Testis (tissue), 2 donors: ENCODE results near the gene MEGF11.

Experiments used
- CTCF ChIP-seq, 3 experiments: fragments of 450-650 bp in 2 of 3; fragments of 200-600 bp in 1 of 3; sonication (generic) in 1 of 3; IDR thresholded peaks; one replicate each; pipeline ENCODE4 v1.5.1; 2016 to 2019; ENCODE audit warnings: antibody characterized with exemption in 3 of 3, mild to moderate bottlenecking in 2 of 3, moderate library complexity in 1 of 3
- POLR2A ChIP-seq: fragments of 450-650 bp; IDR thresholded peaks from one replicate; pipeline ENCODE4 v1.6.1; 2017; ENCODE audit warnings: antibody characterized with exemption, mild to moderate bottlenecking, moderate library complexity

- TF ChIP-seq POLR2A (no peak), CTCF (IDR thresholded peaks at IDR 0.05) (no peak)
Observed at GRCh38 chr15:66165856-66166255, 87.7 kb downstream of the MEGF11 start.
